ENCODE measurements around the gene SPTBN1.

DNA sequence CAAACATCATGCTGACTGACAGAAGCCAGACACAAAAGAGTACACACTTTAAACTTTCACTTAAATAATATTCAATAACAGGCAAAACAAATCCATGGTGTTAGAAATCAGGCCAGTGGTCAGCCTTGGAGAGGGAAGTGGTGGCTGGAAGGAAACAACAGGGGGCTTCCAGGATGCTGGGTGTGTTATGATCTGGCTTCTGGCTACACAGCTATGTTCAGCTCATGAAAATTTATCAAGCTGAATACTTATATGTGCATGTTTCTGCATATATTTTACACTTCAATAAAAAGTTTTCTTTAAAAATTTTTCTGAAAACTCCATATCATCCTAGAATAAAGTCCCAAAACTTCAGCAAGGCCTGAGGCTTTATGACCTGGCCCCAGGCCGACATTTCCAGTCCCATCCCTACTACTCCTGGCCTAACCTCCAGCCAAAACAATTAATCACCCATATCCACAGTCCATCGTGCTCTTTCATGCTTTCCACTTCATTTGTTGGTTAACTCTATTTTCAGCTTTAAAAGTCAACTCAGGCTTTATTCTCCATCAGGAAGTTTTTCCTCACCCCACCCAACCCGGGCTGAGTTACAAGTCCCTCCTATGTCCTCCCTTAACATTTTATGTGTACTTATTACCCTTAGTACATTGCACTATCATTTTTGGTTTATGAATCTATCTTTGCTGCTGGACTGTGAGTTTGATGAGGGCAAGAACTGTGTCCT, 27.9 kb upstream of the SPTBN1 start:
- no peak for TF ChIP-seq EZH2phosphoT487 (IDR thresholded peaks at IDR 0.05; ENCODE audit: borderline replicate concordance, low read length)
- TF ChIP-seq, protein P1, sequence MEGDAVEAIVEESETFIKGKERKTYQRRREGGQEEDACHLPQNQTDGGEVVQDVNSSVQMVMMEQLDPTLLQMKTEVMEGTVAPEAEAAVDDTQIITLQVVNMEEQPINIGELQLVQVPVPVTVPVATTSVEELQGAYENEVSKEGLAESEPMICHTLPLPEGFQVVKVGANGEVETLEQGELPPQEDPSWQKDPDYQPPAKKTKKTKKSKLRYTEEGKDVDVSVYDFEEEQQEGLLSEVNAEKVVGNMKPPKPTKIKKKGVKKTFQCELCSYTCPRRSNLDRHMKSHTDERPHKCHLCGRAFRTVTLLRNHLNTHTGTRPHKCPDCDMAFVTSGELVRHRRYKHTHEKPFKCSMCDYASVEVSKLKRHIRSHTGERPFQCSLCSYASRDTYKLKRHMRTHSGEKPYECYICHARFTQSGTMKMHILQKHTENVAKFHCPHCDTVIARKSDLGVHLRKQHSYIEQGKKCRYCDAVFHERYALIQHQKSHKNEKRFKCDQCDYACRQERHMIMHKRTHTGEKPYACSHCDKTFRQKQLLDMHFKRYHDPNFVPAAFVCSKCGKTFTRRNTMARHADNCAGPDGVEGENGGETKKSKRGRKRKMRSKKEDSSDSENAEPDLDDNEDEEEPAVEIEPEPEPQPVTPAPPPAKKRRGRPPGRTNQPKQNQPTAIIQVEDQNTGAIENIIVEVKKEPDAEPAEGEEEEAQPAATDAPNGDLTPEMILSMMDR (conservative IDR thresholded peaks at IDR 0.05; ENCODE audit: low read depth, low read length): no peak
- TF ChIP-seq EZH2 (IDR thresholded peaks at IDR 0.05; ENCODE audit: low read length, unreplicated experiment): no peak

Measured in PC-3 (cell line).